Measurements from ENCODE around the gene SPOCK2.
A peak's percentile ranks its signal among the peaks of the same experiment; 100 is the strongest.

SPOCK2 gene

GRCh38 chr10:72085166-72085565, 3.2 kb downstream of the SPOCK2 start (continued):
- TF ChIP-seq HOXD13 (CRISPR knock-in tag; IDR thresholded peaks at IDR 0.05; ENCODE audit: borderline replicate concordance) (no peak), ZNF624 (tag by site-specific recombination; IDR thresholded peaks at IDR 0.05) (no peak), GFI1B (tag by site-specific recombination; IDR thresholded peaks at IDR 0.05) (no peak), ZNF18 (tag by site-specific recombination; IDR thresholded peaks at IDR 0.05) (no peak), AEBP2 (tag by site-specific recombination; IDR thresholded peaks at IDR 0.05; ENCODE audit: borderline replicate concordance) (no peak), REST (tag by site-specific recombination; IDR thresholded peaks at IDR 0.05) (no peak), ZNF341 (tag by site-specific recombination; IDR thresholded peaks at IDR 0.05; ENCODE audit: low read depth) (no peak), ZBTB10 (tag by site-specific recombination; IDR thresholded peaks at IDR 0.05) (no peak), ZBTB44 (tag by site-specific recombination; IDR thresholded peaks at IDR 0.05) (no peak)

GRCh38 chr10:72083790-72084459, 4.4 kb downstream of the SPOCK2 start:
- H3K27ac ChIP-seq (ENCODE audit: extremely low read depth, low read depth, low read length), result no peak overlapping the region
- no peak overlapping the region for H3K4me3 ChIP-seq (ENCODE audit: low read depth, low read length)
- H3K36me3 ChIP-seq (ENCODE audit: control insufficient read depth in 2 of 2, insufficient read depth in 1 of 2, low read length in 2 of 2), result no peaks in the 10 kb centered on the region
- TF ChIP-seq AEBP2 (tag by site-specific recombination; IDR thresholded peaks at IDR 0.05; ENCODE audit: borderline replicate concordance) (no peak), ZNF335 (tag by site-specific recombination; conservative IDR thresholded peaks at IDR 0.05) (peak; percentile 64)
- CTCF ChIA-PET, result interaction anchor here (0.7 to 1.6 kb wide), 4 partner anchors 10 to 167 kb away, joined by 3 to 8 read pairs (median 4); no protein-coding TSS in a partner anchor
- POLR2A ChIA-PET, result interaction anchor here (0.5 kb wide), 1 partner anchor 138 kb away, joined by 5 read pairs; no protein-coding TSS in a partner anchor
- H3K4me1 ChIP-seq (ENCODE audit: control insufficient read depth, insufficient read depth, low read length), result peaks cover 1% of the 10 kb centered on the region
- H3K9me3 ChIP-seq (ENCODE audit: control insufficient read depth, insufficient read depth, low read depth, low read length), result no peaks in the 10 kb centered on the region
